GM18870 (cell line): Measurements from ENCODE around the gene COL7A1.
"Not testable (repeated sequence)": the region's sequence is repeated elsewhere in the genome, so short reads cannot be mapped to it uniquely, and the experiment has no call there.

Source experiments
- ATAC-seq: cut with Tn5 transposase; IDR thresholded peaks from one replicate; pipeline ENCODE4 v1.9.1; 2021; ENCODE audit warnings: moderate library complexity; ENCODE audit not compliant: unreplicated experiment

Gene COL7A1

DNA sequence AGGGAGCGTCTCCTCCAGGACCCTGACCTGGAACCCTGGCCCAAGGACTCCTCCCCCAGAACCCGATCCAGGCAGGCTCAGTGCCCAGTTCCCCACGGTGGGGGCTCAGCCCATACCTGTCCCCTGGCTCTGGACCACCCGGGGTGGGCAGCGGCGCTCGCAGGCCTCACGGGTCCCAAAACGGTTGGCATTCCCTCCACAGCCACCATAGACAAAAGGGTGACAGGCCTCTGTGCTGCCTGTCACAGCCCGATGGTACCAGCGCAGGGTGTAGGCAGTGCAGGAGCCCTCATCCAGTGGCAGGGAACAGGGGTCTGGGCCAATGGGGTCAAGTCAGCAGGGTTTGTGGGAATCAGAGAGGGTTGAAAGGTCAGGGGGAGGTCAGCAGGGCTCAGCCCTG lies 30.5 kb downstream of the COL7A1 start:
- ATAC-seq = no peak

- ATAC-seq = no peak
Observed at GRCh38 chr3:48564022-48564421, 31.1 kb downstream of the COL7A1 start.

GRCh38 chr3:48563382-48563918 lies 31.7 kb downstream of the COL7A1 start, which contains the start of gene UCN2:
Gene UCN2, minus strand, starts transcription at chr3:48563781. Its CDS starts 657 bp downstream, at chr3:48563124.
- ATAC-seq = no peak

- ATAC-seq = no peak
Observed at GRCh38 chr3:48562367-48563095, 32.6 kb downstream of the COL7A1 start.

GRCh38 chr3:48561045-48561736 lies 33.9 kb downstream of the COL7A1 start:
- ATAC-seq = no peak

DNA sequence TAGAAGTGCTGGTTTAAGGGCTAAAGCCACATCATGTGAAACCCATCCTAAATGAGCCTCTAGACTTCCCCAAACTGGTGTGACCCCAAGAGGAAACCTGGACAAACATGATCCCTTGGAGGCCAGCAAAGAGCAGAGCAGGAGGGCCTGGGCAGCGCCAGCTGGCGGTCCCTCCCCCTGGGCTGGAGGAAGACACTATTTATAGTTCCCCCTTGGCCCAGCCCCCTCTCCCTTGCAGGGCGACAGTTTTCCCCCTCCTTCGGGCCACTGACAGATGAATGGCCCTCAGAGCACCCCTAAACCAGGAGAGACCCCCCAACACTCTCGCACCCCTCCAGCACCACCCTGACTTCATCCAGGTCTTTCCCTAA lies 34.5 kb downstream of the COL7A1 start:
- no peak for ATAC-seq

DNA sequence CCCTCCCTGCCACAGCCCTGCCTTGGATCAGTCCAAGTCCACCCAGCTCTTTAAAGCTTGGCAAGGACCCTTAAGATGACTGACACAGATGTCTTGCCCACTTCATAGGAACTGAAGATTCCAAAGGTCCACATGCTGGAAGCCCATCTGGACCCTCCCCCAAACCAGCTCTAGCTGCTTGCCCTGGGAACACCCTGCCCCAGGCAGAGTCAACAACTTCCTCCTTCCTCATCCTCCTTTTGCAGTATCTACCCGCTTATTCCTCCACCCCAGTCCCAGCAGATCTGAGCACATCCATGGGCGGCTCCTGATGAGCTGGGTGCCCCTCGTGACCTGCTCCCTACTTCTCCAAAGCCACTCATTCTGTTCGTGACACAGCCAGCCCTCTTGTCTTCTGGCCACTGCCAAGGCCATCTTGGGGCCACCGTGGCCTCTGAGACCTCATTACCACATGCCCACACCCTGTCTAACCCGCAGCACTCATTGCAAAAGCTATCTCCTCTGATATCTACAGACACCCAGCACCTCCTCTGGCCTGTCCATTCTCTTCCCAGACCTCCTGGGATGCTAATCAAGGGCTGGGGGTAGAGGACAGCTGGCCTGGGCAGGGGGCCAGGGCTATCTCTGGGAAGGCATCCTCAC lies 36.5 kb downstream of the COL7A1 start:
- no peak for ATAC-seq

DNA sequence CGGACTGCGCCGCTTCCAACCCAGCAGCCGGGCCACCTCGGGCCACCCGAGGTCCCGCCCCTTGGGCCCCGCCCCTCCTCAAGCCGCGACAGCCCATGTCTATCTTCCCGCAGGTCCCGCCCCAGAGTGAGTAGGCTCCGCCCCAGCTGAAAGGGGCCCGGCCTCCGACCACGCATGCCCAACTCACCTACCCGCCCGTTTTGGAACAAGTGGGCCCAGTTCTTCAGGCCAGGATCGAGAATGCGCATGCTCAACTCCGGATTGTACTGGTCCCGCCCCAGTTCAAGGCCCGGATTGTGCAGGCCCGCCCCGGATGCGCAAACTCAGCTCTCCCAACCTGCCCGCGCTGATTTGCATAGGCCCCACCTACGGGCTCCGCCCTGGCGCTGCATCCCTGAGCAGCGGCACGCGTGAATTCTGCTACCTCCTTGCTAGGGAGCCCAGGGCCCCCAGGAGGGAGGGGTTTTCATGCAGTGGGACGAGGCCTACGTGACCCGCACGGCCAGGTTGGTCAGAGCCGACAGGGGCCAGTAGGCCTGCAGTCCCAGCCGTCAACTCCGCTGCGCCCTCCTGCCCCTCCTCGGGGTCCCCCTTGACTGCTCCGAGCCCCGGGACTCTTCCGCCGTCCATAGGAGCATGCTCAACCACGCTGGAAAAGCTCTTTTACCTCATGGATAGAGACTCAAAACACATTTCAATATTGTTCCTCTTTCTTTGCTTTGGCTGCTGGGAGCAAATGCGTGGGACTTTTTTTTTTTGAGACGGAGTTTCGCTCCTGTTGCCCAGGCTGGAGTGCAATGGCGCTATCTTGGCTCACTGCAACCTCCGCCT lies 38.1 kb downstream of the COL7A1 start, which contains the start of gene PFKFB4:
Gene PFKFB4, minus strand, starts transcription at position 8 of the 831 bp plus-strand sequence. CDS start 26 bp downstream, outside the sequence.
- peak; percentile 82 for ATAC-seq

- ATAC-seq = no peak
Observed at GRCh38 chr3:48555949-48556795, 39.0 kb downstream of the COL7A1 start.

GRCh38 chr3:48555231-48555948 lies 39.7 kb downstream of the COL7A1 start:
- no peak for ATAC-seq

DNA sequence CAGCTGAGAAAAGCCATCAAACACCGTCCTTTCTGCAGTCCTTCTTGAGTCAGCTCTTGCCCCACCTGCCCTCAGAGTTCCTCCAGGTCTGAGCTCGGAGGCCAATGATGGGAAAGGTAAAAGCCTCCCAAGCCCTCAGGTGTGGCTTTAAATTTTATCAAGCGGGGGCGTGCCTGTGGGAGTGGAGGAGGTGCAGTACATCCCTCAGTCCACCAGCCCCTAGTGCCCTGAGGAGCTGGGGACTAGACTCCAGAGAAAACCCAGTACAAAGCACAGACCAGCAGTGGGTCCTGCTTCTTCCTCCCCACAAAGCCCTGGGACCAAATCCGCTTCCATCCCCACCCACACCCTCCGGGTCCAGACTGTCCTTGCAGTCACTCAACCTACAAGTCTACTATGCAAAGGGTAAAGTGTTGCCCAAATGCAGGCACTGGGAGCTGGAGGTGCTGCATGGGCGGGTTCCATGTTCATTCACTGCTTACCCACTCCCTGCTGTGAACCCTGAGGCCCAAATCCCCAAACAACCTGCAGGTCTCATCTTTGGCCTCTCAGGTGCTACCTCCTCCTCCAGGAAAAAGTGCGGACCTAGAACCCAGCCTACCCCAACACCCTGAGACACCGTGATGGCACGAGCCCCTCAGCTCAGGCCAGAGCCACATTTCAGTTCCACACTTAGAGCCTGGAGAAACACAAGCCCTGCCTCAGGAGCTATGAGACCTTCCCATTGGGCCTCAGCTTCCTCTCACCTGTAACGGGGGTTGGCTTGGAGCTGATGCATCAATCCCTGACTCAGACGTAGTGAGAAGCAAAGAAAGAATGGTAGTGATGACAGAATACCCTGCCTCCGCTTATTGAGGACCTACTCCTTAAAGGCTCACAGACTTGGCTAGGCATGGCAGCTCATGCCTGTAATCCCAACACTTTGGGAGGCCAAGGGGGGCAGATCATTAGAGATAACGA lies 41.0 kb downstream of the COL7A1 start:
- no peak for ATAC-seq

GRCh38 chr3:48553361-48553760 lies 41.8 kb downstream of the COL7A1 start:
- no peak for ATAC-seq

- no peak for ATAC-seq
Observed at GRCh38 chr3:48552111-48552951, 42.8 kb downstream of the COL7A1 start.

- not testable (repeated sequence) for ATAC-seq
Observed at GRCh38 chr3:48551651-48552050, 43.5 kb downstream of the COL7A1 start.

GRCh38 chr3:48548729-48549705 lies 46.1 kb downstream of the COL7A1 start:
- ATAC-seq = no peak

DNA sequence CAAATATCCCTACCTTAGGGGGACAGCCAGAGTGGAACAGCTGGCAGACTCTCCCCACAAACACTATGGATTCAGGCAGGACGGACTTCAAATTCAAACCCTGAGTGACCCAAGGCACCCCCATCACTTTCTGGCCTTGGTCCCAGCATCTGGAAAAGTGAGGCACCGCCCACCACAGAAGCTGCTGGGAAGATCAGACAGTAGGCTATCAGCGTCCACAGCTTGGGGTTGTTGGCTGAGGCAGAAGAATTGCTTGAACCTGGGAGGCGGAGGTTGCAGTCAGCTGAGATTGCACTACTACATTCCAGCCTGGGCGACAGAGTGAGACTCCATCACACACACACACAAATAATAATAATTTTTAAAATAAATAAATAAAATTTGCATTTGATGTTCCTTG lies 47.0 kb downstream of the COL7A1 start:
- no peak for ATAC-seq
